Karpas-422 (cell line): ENCODE measurements around the gene HK1. TPM values are rescaled to one million over a fixed set of nuclear protein-coding genes. Genes with fewer than 3 reads are reported as not detected.
"Not testable (repeated sequence)": the region's sequence is repeated elsewhere in the genome, so short reads cannot be mapped to it uniquely, and the experiment has no call there.

Experiments
- DNase-seq: peaks from one replicate; pipeline ENCODE4 v3.0.0-alpha.2; 2015
- H2AFZ ChIP-seq: fragments of 200-600 bp; sonication (generic); 2 replicates; pipeline ENCODE4 v1.6.1; 2014; ENCODE audit warnings: antibody characterized with exemption, low read length, mixed read lengths
- H3K27ac ChIP-seq: fragments of 200-600 bp; sonication (generic); 2 replicates; pipeline ENCODE4 v1.5.1; 2014; ENCODE audit warnings: mild to moderate bottlenecking, low read length, moderate library complexity
- H3K27me3 ChIP-seq: fragments of 200-600 bp; sonication (generic); 2 replicates; pipeline ENCODE4 v1.6.1; 2014; ENCODE audit warnings: low read length, mixed read lengths
- H3K36me3 ChIP-seq: fragments of 200-600 bp; sonication (generic); 2 replicates; pipeline ENCODE4 v1.6.1; 2014; ENCODE audit warnings: low read length, mixed read lengths; ENCODE audit not compliant: insufficient read depth
- H3K4me1 ChIP-seq: fragments of 200-600 bp; sonication (generic); 2 replicates; pipeline ENCODE4 v1.6.1; 2014; ENCODE audit warnings: mild to moderate bottlenecking, low read length, mixed read lengths
- H3K4me2 ChIP-seq: fragments of 200-600 bp; sonication (generic); 2 replicates; pipeline ENCODE4 v1.6.1; 2014; ENCODE audit warnings: low read length, low read depth, mild to moderate bottlenecking; ENCODE audit not compliant: poor library complexity, severe bottlenecking
- H3K4me3 ChIP-seq: fragments of 200-600 bp; sonication (generic); 2 replicates; pipeline ENCODE4 v1.5.1; 2014; ENCODE audit warnings: mild to moderate bottlenecking, antibody characterized with exemption, low read length, mixed read lengths
- H3K79me2 ChIP-seq: fragments of 200-600 bp; sonication (generic); 2 replicates; pipeline ENCODE4 v1.6.1; 2014; ENCODE audit warnings: mild to moderate bottlenecking, low read length, mixed read lengths
- H3K9ac ChIP-seq: fragments of 200-600 bp; sonication (generic); 2 replicates; pipeline ENCODE4 v1.6.0; 2014; ENCODE audit warnings: low read length
- H3K9me2 ChIP-seq: fragments of 200-600 bp; sonication (generic), shearing (Covaris generic); replicated peaks from 2 replicates; pipeline ENCODE4 v1.6.0; 2014; ENCODE audit warnings: mild to moderate bottlenecking, low read length, moderate library complexity; ENCODE audit not compliant: insufficient read depth
- H3K9me3 ChIP-seq: fragments of 300-700, 200-600 bp; sonication (generic); 2 replicates; pipeline ENCODE4 v1.6.1; 2014; ENCODE audit warnings: low read length, mixed read lengths
- H4K20me1 ChIP-seq: fragments of 200-600 bp; sonication (generic); 2 replicates; pipeline ENCODE4 v1.6.1; 2014; ENCODE audit warnings: mild to moderate bottlenecking, antibody characterized with exemption, low read length, low read depth; ENCODE audit not compliant: insufficient read depth
- total RNA-seq: library from RNA; depleted of rRNA; stranded (reverse); fragments of >200 nt; shearing (Covaris generic); gene quantifications from 2 replicates; pipeline ENCODE4 v1.2.3, GENCODE V29; 2014; ENCODE audit warnings: low replicate concordance

The HK1 gene
- total RNA-seq, 1 experiment from 2014 or later: 54.6 TPM

GRCh38 chr10:69327463-69328379 is 49.4 kb downstream of the HK1 start:
- Histone ChIP-seq H3K9me2 (no peaks in the 10 kb centered on the region), H3K27me3 (no peaks in the 10 kb centered on the region), H3K79me2 (peaks cover 100% of the 10 kb centered on the region), H3K4me2 (peak overlapping the region; percentile 52), H3K9ac (peak overlapping the region; percentile 54), H3K9me3 (no peaks in the 10 kb centered on the region), H3K4me1 (peaks cover 43% of the 10 kb centered on the region), H3K27ac (peak overlapping the region; percentile 34; the same call in 1 of the 2 replicates), H3K36me3 (no peaks in the 10 kb centered on the region; the same call in 1 of the 2 replicates), H4K20me1 (no peaks in the 10 kb centered on the region; the same call in 1 of the 2 replicates), H2AFZ (no peak overlapping the region), H3K4me3 (peak overlapping the region; percentile 18; the same call in 1 of the 2 replicates)
- DNase-seq: peak; percentile 72

- Histone ChIP-seq H3K27ac (peak overlapping the region; percentile 34; the same call in 1 of the 2 replicates), H3K27me3 (no peaks in the 10 kb centered on the region), H3K4me3 (no peak overlapping the region), H3K4me2 (peak overlapping the region; percentile 52), H2AFZ (no peak overlapping the region), H3K9ac (peak overlapping the region; percentile 54), H3K9me2 (no peaks in the 10 kb centered on the region), H3K9me3 (no peaks in the 10 kb centered on the region), H3K4me1 (peaks cover 43% of the 10 kb centered on the region), H3K36me3 (no peaks in the 10 kb centered on the region; the same call in 1 of the 2 replicates), H3K79me2 (peaks cover 100% of the 10 kb centered on the region), H4K20me1 (no peaks in the 10 kb centered on the region; the same call in 1 of the 2 replicates)
- DNase-seq: no peak
Observed at GRCh38 chr10:69328380-69328735, 50.1 kb downstream of the HK1 start.

DNA sequence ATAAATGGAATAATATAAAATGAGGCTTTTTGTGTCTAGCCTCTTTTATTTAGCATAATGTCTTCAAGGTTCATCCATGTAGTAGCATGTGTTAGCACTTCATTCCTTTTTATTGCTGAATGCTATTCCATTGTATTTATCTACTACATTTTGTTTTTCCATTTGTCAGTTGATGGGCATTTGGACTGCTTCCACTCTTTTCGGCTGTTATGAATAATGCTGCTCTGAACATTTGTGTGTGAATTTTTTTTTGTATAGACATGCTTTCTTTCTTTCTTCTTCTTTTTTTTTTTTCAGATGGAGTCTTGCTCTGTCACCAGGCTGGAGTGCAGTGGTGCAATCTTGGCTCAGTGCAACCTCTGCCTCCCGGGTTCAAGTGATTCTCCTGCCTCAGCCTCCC is 50.6 kb downstream of the HK1 start:
- H3K36me3 ChIP-seq, H3K9me3 ChIP-seq, H3K27me3 ChIP-seq, DNase-seq, H3K9ac ChIP-seq, H3K4me3 ChIP-seq, H2AFZ ChIP-seq, H4K20me1 ChIP-seq, H3K9me2 ChIP-seq, H3K27ac ChIP-seq, H3K4me2 ChIP-seq: not testable (repeated sequence)
- Histone ChIP-seq H3K4me1 (peaks cover 41% of the 10 kb centered on the region), H3K79me2 (peaks cover 100% of the 10 kb centered on the region)

- H3K4me1 ChIP-seq: peaks cover 45% of the 10 kb centered on the region
- no peak for DNase-seq
Observed at GRCh38 chr10:69329721-69330178, 51.5 kb downstream of the HK1 start.

GRCh38 chr10:69331161-69331560 is 52.9 kb downstream of the HK1 start:
- no peak overlapping the region for H3K4me3 ChIP-seq
- no peak for DNase-seq
- no peaks in the 10 kb centered on the region for H3K27me3 ChIP-seq
- no peak overlapping the region for H3K4me2 ChIP-seq
- H3K36me3 ChIP-seq: no peaks in the 10 kb centered on the region; the same call in 1 of the 2 replicates
- no peak overlapping the region for H3K9ac ChIP-seq
- H3K9me3 ChIP-seq: no peaks in the 10 kb centered on the region
- no peaks in the 10 kb centered on the region for H3K9me2 ChIP-seq
- H3K79me2 ChIP-seq: peaks cover 100% of the 10 kb centered on the region
- no peak overlapping the region for H2AFZ ChIP-seq
- H3K4me1 ChIP-seq: peaks cover 47% of the 10 kb centered on the region
- H4K20me1 ChIP-seq: no peaks in the 10 kb centered on the region; the same call in 1 of the 2 replicates
- H3K27ac ChIP-seq: no peak overlapping the region

More at GRCh38 chr10:69329721-69330178, 51.5 kb downstream of the HK1 start:
- Histone ChIP-seq H3K4me3 (no peak overlapping the region), H3K27ac (no peak overlapping the region), H3K9me2 (no peaks in the 10 kb centered on the region), H3K4me2 (no peak overlapping the region), H3K36me3 (no peaks in the 10 kb centered on the region; the same call in 1 of the 2 replicates), H3K9ac (no peak overlapping the region), H4K20me1 (no peaks in the 10 kb centered on the region; the same call in 1 of the 2 replicates), H3K79me2 (peaks cover 100% of the 10 kb centered on the region), H3K27me3 (no peaks in the 10 kb centered on the region), H2AFZ (no peak overlapping the region), H3K9me3 (no peaks in the 10 kb centered on the region)

DNA sequence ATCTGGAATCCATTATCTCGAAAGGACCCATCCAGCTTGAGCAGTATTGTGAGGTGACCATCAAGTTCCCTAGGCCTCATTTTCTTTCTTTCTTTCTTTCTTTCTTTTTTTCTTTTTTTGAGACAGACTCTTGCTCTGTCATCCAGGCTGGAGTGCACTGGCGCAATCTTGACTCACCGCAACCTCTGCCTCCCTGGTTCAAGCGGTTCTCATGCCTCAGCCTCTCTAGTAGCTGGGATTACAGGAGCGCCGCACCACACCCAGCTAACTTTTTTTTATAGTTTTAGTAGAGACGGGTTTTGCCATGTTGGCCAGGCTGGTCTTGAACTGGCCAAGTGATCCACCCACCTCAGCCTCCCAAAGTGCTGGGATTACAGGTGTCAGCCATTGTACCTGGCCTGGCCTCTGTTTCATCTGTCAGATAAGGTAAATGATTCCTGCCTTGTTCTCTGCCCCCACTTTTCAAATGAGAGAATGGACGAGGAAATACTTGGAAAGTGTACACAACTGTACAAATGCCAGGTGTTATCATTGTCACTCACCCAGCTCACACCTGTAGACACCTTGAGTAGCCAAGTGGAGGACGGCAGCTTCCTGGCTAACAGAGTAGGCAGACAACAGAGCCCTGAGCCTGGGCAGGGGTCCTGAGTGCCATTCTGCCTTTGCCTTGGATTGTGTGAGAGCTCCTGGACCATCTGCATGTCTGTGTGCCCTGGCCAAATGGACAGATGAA is 54.1 kb downstream of the HK1 start:
- H2AFZ ChIP-seq: no peak overlapping the region
- no peaks in the 10 kb centered on the region; the same call in 1 of the 2 replicates for H3K36me3 ChIP-seq
- no peak for DNase-seq
- H3K27ac ChIP-seq: no peak overlapping the region
- H3K4me3 ChIP-seq: no peak overlapping the region
- H3K4me2 ChIP-seq: no peak overlapping the region
- no peaks in the 10 kb centered on the region for H3K27me3 ChIP-seq
- peaks cover 100% of the 10 kb centered on the region for H3K79me2 ChIP-seq
- H3K4me1 ChIP-seq: peaks cover 39% of the 10 kb centered on the region
- H4K20me1 ChIP-seq: no peaks in the 10 kb centered on the region; the same call in 1 of the 2 replicates
- H3K9ac ChIP-seq: no peak overlapping the region
- H3K9me3 ChIP-seq: no peaks in the 10 kb centered on the region
- H3K9me2 ChIP-seq: no peaks in the 10 kb centered on the region

DNA sequence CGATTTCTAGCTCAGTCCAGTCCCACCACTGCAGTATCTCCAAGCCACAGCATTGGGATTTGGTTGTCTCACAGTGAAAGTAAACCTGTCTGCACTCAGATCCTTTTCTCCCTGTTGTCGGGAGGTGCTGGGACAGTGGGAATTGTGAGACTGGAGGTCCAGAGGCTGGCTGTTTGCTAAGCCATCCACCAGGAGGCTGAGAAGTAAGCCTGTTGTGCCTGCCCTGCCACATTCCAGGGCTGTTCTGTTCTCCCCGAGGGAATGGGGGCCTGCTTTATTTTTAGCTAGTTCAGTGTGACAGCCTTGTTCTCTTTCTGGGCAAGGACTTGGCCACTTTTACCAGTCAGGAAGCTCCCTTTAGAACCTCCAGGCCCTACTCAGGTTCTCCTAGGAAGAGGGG is 54.9 kb downstream of the HK1 start:
- Histone ChIP-seq H3K9me3 (no peaks in the 10 kb centered on the region), H4K20me1 (peaks cover 3% of the 10 kb centered on the region; the same call in 1 of the 2 replicates), H3K4me2 (no peak overlapping the region), H3K4me1 (peaks cover 39% of the 10 kb centered on the region), H3K4me3 (no peak overlapping the region), H3K79me2 (peaks cover 100% of the 10 kb centered on the region), H2AFZ (no peak overlapping the region), H3K9me2 (no peaks in the 10 kb centered on the region), H3K9ac (no peak overlapping the region), H3K36me3 (no peaks in the 10 kb centered on the region; the same call in 1 of the 2 replicates), H3K27ac (no peak overlapping the region), H3K27me3 (no peaks in the 10 kb centered on the region)
- no peak for DNase-seq

- not testable (repeated sequence) for H3K4me3 ChIP-seq, H3K27ac ChIP-seq, H3K9me2 ChIP-seq, H3K36me3 ChIP-seq, H3K9me3 ChIP-seq, H3K27me3 ChIP-seq, DNase-seq, H4K20me1 ChIP-seq, H2AFZ ChIP-seq
- H3K9ac ChIP-seq: peak overlapping the region; percentile 28; the same call in 1 of the 2 replicates
- peak overlapping the region; percentile 23 for H3K4me2 ChIP-seq
- peaks cover 43% of the 10 kb centered on the region for H3K4me1 ChIP-seq
- H3K79me2 ChIP-seq: peaks cover 100% of the 10 kb centered on the region
Observed at GRCh38 chr10:69333865-69334301, 55.6 kb downstream of the HK1 start.
